HUES6 (cell line): ENCODE data around the gene DGKI.

Experiments
- H3K27ac ChIP-seq: 2 replicates; pipeline ENCODE4 v1.7.0; 2013; ENCODE audit warnings: low read depth, mild to moderate bottlenecking, low read length, inconsistent platforms
- H3K27me3 ChIP-seq: 2 replicates; pipeline ENCODE4 v1.6.1; 2013; ENCODE audit warnings: low read length; ENCODE audit not compliant: control insufficient read depth, insufficient read depth
- H3K36me3 ChIP-seq: 2 replicates; pipeline ENCODE4 v1.6.1; 2013; ENCODE audit warnings: low read length; ENCODE audit not compliant: control insufficient read depth, insufficient read depth
- H3K4me1 ChIP-seq: 2 replicates; pipeline ENCODE4 v1.6.1; 2013; ENCODE audit warnings: low read length; ENCODE audit not compliant: control insufficient read depth, insufficient read depth
- H3K4me3 ChIP-seq: 2 replicates; pipeline ENCODE4 v1.5.1; 2013; ENCODE audit warnings: low read depth, low read length
- H3K9ac ChIP-seq: one replicate; pipeline ENCODE4 v1.6.1; 2013; ENCODE audit warnings: mild to moderate bottlenecking, low read length
- H3K9me3 ChIP-seq: 2 replicates; pipeline ENCODE4 v1.6.1; 2013; ENCODE audit warnings: low read depth, low read length; ENCODE audit not compliant: control insufficient read depth, insufficient read depth

DGKI gene

GRCh38 chr7:137882261-137882668 lies 35.5 kb upstream of the DGKI start:
- Histone ChIP-seq H3K36me3 (peaks cover 73% of the 10 kb centered on the region), H3K4me3 (no peak overlapping the region), H3K9ac (no peak overlapping the region), H3K4me1 (peaks cover 50% of the 10 kb centered on the region), H3K27ac (no peak overlapping the region), H3K9me3 (peaks cover 7% of the 10 kb centered on the region), H3K27me3 (no peaks in the 10 kb centered on the region)

GRCh38 chr7:137881607-137882260 lies 35.0 kb upstream of the DGKI start:
- no peak overlapping the region for H3K27ac ChIP-seq
- no peaks in the 10 kb centered on the region for H3K27me3 ChIP-seq
- H3K4me3 ChIP-seq = no peak overlapping the region
- H3K9ac ChIP-seq = no peak overlapping the region
- peaks cover 51% of the 10 kb centered on the region for H3K4me1 ChIP-seq
- H3K36me3 ChIP-seq = peaks cover 72% of the 10 kb centered on the region
- peaks cover 7% of the 10 kb centered on the region for H3K9me3 ChIP-seq

GRCh38 chr7:137880432-137880831 lies 33.7 kb upstream of the DGKI start:
- Histone ChIP-seq H3K27ac (peak overlapping the region; percentile 88; the same call in 1 of the 2 replicates), H3K9me3 (peaks cover 12% of the 10 kb centered on the region), H3K27me3 (no peaks in the 10 kb centered on the region), H3K9ac (peak overlapping the region; percentile 67), H3K36me3 (peaks cover 78% of the 10 kb centered on the region), H3K4me3 (no peak overlapping the region), H3K4me1 (peaks cover 42% of the 10 kb centered on the region)

GRCh38 chr7:137879357-137880158 lies 32.8 kb upstream of the DGKI start:
- Histone ChIP-seq H3K27ac (peak overlapping the region; percentile 88), H3K27me3 (no peaks in the 10 kb centered on the region), H3K9me3 (peaks cover 12% of the 10 kb centered on the region), H3K4me3 (no peak overlapping the region), H3K4me1 (peaks cover 42% of the 10 kb centered on the region), H3K9ac (peak overlapping the region; percentile 67), H3K36me3 (peaks cover 76% of the 10 kb centered on the region)

- Histone ChIP-seq H3K4me1 (peaks cover 42% of the 10 kb centered on the region), H3K4me3 (no peak overlapping the region), H3K27ac (peak overlapping the region; percentile 88), H3K9ac (peak overlapping the region; percentile 14), H3K27me3 (no peaks in the 10 kb centered on the region), H3K36me3 (peaks cover 79% of the 10 kb centered on the region), H3K9me3 (peaks cover 12% of the 10 kb centered on the region)
These were observed 31.7 kb upstream of the DGKI start for GRCh38 chr7:137878333-137878961.

GRCh38 chr7:137877027-137877675 lies 30.4 kb upstream of the DGKI start:
- Histone ChIP-seq H3K36me3 (peaks cover 74% of the 10 kb centered on the region), H3K4me3 (no peak overlapping the region), H3K9me3 (peaks cover 12% of the 10 kb centered on the region), H3K27me3 (no peaks in the 10 kb centered on the region), H3K4me1 (peaks cover 42% of the 10 kb centered on the region), H3K9ac (no peak overlapping the region), H3K27ac (peak overlapping the region; percentile 88)

GRCh38 chr7:137875746-137876145 lies 29.0 kb upstream of the DGKI start:
- Histone ChIP-seq H3K27me3 (no peaks in the 10 kb centered on the region), H3K9ac (no peak overlapping the region), H3K4me1 (peaks cover 42% of the 10 kb centered on the region), H3K4me3 (no peak overlapping the region), H3K9me3 (peaks cover 5% of the 10 kb centered on the region; the same call in 1 of the 2 replicates), H3K36me3 (peaks cover 65% of the 10 kb centered on the region), H3K27ac (no peak overlapping the region)

- H3K9ac ChIP-seq = no peak overlapping the region
- peaks cover 26% of the 10 kb centered on the region for H3K4me1 ChIP-seq
- peaks cover 56% of the 10 kb centered on the region for H3K36me3 ChIP-seq
- no peaks in the 10 kb centered on the region for H3K27me3 ChIP-seq
- H3K9me3 ChIP-seq = peaks cover 8% of the 10 kb centered on the region; the same call in 1 of the 2 replicates
- no peak overlapping the region for H3K27ac ChIP-seq
- H3K4me3 ChIP-seq = no peak overlapping the region
These were observed 27.4 kb upstream of the DGKI start for GRCh38 chr7:137873979-137874777.

GRCh38 chr7:137873524-137873923 lies 26.8 kb upstream of the DGKI start:
- Histone ChIP-seq H3K27me3 (no peaks in the 10 kb centered on the region), H3K4me3 (no peak overlapping the region), H3K4me1 (peaks cover 20% of the 10 kb centered on the region), H3K9me3 (peaks cover 8% of the 10 kb centered on the region; the same call in 1 of the 2 replicates), H3K9ac (no peak overlapping the region), H3K36me3 (peaks cover 52% of the 10 kb centered on the region), H3K27ac (no peak overlapping the region)

GRCh38 chr7:137871170-137871915 lies 24.6 kb upstream of the DGKI start:
- H3K27me3 ChIP-seq = no peaks in the 10 kb centered on the region
- peaks cover 52% of the 10 kb centered on the region for H3K36me3 ChIP-seq
- H3K9me3 ChIP-seq = peaks cover 9% of the 10 kb centered on the region; the same call in 1 of the 2 replicates
- H3K9ac ChIP-seq = no peak overlapping the region
- H3K4me1 ChIP-seq = no peaks in the 10 kb centered on the region
- no peak overlapping the region for H3K4me3 ChIP-seq
- no peak overlapping the region for H3K27ac ChIP-seq
